ENCODE measurements around the gene CASP12.

Gene CASP12

DNA sequence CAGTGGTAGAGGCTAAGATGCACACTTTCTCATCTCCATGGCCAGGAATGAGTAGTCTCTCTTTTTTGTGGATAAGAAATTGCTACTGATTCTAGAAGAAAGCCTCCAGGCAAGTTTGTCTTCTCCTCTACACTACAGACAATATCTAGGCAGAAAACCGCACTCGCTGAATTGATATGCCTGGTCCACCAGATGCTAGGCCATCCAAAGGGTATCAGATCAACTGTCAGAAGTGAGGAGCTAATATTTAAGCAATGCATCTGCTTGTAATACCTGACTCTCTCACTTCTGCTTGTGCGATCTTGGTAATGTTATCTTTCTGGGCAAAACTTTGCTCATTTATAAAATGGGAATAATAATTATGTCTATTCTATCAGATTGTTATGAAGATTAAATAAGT, 45.0 kb downstream of the CASP12 start:
- DNase-seq (ENCODE audit: insufficient read length): no peak
- no peak for FAIRE-seq
- TF ChIP-seq POLR2AphosphoS5 (IDR thresholded peaks at IDR 0.05; ENCODE audit: low read depth, low read length) (no peak), TAF1 (IDR thresholded peaks at IDR 0.05; ENCODE audit: borderline replicate concordance, low read depth, low read length) (no peak), POLR2A (IDR thresholded peaks at IDR 0.05; ENCODE audit: low read depth, low read length) (no peak)

DNA sequence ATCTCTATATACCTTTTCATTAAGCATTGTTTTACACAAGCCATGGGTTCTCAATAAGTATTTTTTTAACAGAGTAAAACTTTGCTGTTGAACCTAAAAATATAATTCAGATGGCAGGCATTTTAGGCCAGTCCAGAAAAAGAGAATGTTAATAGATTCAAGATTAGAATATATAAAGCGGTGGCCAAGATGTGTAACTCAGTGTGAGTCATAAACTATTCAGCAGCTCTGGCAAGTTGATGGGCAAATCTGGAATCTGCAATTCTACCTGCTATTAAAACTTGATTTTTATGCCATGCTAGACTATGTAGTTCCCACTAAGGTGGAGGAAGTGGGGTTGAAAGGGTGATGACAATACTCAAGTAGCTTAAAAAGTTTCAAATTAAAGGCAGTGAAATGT, 45.4 kb downstream of the CASP12 start:
- no peak for FAIRE-seq
- TF ChIP-seq TAF1 (IDR thresholded peaks at IDR 0.05; ENCODE audit: borderline replicate concordance, low read depth, low read length): no peak
- no peak for TF ChIP-seq POLR2AphosphoS5 (IDR thresholded peaks at IDR 0.05; ENCODE audit: low read depth, low read length)
- TF ChIP-seq POLR2A (IDR thresholded peaks at IDR 0.05; ENCODE audit: low read depth, low read length): no peak

DNA sequence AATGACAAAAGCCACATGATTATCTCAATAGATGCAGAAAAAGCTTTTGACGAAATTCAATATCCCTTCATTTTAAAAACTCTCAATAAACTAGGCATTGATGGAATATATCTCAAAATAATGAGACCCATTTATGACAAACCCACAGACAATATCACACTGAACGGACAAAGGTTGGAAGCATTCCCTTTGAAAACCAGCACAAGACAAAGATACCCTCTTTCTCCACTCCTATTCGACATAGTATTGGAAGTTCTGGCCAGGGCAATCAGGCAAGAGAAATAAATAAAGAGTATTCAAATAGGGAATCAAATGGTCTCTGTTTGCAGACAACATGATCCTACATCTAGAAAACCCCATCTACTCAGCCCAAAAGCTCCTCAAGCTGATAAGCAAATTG, 52.0 kb downstream of the CASP12 start:
- DNase-seq (ENCODE audit: insufficient read length): no peak
- FAIRE-seq: no peak
- TF ChIP-seq POLR2A (IDR thresholded peaks at IDR 0.05; ENCODE audit: low read depth, low read length): no peak
- TF ChIP-seq POLR2AphosphoS5 (IDR thresholded peaks at IDR 0.05; ENCODE audit: low read depth, low read length): no peak
- TF ChIP-seq TAF1 (IDR thresholded peaks at IDR 0.05; ENCODE audit: borderline replicate concordance, low read depth, low read length): no peak

More for the DNA sequence above, 45.4 kb downstream of the CASP12 start:
- no peak for DNase-seq (ENCODE audit: insufficient read length)

DNA sequence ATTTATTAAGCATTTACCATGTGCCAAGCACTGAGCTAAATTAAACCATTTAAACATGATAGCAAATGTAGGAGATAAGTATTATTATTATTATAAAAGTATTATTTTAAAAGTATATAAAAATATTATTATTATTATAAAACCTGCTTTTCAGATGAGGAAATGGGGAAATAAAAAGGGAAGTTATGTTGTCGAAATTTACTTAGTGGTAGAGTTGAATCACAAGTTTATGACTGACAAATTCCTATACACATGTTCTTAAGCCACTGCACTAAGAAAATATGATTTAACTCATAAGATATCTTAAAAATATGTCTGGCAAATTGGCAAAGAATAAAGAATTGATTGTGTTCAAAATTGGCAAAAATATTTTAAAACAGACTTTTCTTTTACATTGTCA, 53.8 kb downstream of the CASP12 start:
- FAIRE-seq (no peak), DNase-seq (ENCODE audit: insufficient read length) (no peak)
- no peak for TF ChIP-seq TAF1 (IDR thresholded peaks at IDR 0.05; ENCODE audit: borderline replicate concordance, low read depth, low read length)
- TF ChIP-seq POLR2AphosphoS5 (IDR thresholded peaks at IDR 0.05; ENCODE audit: low read depth, low read length): no peak
- no peak for TF ChIP-seq POLR2A (IDR thresholded peaks at IDR 0.05; ENCODE audit: low read depth, low read length)

DNA sequence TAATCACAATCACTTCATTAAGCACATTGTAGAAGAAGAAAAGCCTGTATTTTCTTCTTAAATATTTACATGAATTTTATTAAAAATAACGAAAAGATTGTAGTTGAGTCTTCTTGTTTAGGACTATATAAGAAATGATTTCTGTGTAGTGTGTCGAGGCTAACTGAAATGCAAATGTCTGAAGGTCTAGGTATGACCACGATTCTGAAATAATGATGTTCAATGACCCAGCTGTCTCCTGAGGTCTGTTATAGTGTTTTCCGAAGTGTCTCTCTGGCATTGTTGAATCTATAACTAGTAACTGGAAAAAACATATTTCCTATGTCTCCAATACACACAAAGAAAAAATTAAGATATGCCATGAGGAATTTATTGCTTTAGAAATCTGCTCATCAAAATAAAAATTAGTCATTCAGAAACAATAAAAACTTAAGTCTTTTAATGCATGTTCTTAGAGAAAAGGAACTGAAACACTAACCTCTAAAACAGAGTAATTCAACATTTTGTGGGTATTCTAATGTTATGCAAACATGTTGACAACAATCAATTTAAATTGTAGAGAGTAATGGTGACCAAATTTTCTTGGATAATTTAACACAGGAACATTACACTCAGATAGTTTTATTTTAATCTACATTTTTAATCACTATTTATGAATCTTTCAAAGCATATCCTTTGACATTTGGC, 55.0 kb downstream of the CASP12 start:
- DNase-seq (ENCODE audit: insufficient read length): no peak
- FAIRE-seq: no peak
- no peak for TF ChIP-seq POLR2AphosphoS5 (IDR thresholded peaks at IDR 0.05; ENCODE audit: low read depth, low read length)
- TF ChIP-seq POLR2A (IDR thresholded peaks at IDR 0.05; ENCODE audit: low read depth, low read length): no peak
- no peak for TF ChIP-seq TAF1 (IDR thresholded peaks at IDR 0.05; ENCODE audit: borderline replicate concordance, low read depth, low read length)

DNA sequence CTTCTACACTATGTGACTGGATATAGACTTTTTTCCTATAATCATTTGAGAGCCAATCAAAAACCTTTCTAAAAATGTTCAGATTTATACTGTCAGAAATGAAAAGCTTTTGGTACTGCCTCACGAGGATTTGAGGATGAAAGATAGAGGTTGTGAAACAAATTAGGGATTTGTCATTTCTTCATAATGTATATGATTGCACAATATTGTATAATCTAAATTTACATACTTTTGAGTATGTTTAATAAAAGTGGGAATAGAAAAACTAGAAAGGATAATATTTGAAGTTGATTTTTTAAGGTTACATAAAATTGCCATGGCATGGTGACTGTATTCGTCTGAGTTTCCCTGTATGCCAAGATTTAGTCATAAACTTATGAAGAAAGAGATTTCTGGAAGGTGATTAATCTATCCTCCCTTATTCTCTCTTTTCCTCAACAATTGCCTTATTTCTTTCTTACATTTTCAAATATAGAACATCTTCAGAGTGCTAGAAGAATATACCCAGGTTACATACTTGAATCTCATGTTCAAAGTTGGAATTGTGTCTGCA, 56.2 kb downstream of the CASP12 start:
- FAIRE-seq (no peak), DNase-seq (ENCODE audit: insufficient read length) (no peak)

DNA sequence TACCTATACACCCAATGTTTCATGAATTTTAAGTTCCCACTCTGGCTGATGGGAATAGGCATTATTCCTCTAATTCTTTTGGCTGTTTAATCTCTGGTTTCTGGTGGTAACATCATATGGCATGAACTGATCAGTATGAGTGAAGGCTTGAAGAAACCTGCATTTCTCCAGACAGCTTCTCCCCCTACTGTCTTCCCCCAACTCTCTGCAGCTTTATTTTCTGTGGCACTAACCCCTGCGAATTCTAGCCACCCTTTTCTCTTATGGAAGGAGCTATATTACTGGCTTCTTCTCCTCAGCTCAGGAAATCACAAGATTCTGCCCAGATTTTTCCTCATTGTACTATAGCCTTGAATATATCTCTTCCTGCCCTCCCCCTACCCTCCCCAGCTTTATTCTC, 57.1 kb downstream of the CASP12 start:
- FAIRE-seq: no peak
- no peak for TF ChIP-seq POLR2A (IDR thresholded peaks at IDR 0.05; ENCODE audit: low read depth, low read length)
- DNase-seq (ENCODE audit: insufficient read length): no peak

More for the DNA sequence above, 56.2 kb downstream of the CASP12 start:
- TF ChIP-seq POLR2A (IDR thresholded peaks at IDR 0.05; ENCODE audit: low read depth, low read length) (no peak), POLR2AphosphoS5 (IDR thresholded peaks at IDR 0.05; ENCODE audit: low read depth, low read length) (no peak), TAF1 (IDR thresholded peaks at IDR 0.05; ENCODE audit: borderline replicate concordance, low read depth, low read length) (no peak)

DNA sequence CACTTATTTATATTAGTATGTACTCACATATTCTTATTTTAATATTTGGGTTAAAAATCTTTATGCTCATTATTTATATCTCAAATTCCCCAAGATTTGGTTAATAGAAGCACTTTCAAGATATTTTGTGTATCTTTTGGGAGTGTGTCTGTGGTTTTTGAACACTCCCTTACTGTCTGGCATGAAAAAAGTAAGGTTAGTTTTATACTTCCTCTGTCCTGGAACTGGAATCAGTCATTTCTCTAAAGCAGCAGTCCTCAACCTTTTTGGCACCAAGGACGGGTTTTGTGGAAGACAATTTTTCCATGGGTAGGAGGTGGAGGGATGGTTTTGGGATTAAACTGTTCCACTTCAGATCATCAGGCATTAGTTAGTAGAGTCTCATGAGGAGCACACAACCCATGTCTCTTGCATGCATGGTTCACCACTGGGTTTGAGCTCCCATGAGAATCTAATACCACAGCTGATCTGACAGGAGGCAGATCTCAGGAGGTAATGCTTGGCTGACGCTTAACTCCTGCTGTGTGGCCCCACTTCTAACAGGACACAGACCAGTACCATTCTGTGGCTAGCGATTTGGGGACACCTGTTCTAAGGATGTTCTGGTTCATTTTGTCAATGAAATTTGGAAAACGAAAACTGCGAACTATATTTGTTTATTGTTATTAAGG, 60.2 kb downstream of the CASP12 start:
- no peak for TF ChIP-seq POLR2A (IDR thresholded peaks at IDR 0.05; ENCODE audit: low read depth, low read length)
- TF ChIP-seq TAF1 (IDR thresholded peaks at IDR 0.05; ENCODE audit: borderline replicate concordance, low read depth, low read length): no peak
- no peak for TF ChIP-seq POLR2AphosphoS5 (IDR thresholded peaks at IDR 0.05; ENCODE audit: low read depth, low read length)
- DNase-seq (ENCODE audit: insufficient read length) (no peak), FAIRE-seq (no peak)

DNA sequence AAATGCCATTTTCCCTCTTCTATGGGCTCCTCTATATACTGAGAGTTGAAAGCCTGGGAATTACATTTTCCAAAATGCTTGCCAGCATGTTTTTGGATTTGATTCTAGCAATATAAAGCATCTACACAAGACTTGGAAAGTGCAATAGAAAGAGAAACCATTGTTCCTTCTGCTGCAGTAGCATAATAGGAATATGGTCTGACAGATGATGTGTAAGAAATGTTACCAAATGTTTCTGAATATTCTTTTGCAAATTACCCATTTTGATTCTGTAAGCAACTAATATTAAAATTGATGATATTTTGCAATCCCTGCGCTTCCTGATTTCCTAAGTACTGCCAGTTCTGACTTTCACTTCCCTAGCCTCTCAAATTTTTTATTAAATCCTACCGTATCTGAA, 61.6 kb downstream of the CASP12 start:
- FAIRE-seq: no peak
- DNase-seq (ENCODE audit: insufficient read length): no peak
- TF ChIP-seq POLR2A (IDR thresholded peaks at IDR 0.05; ENCODE audit: low read depth, low read length) (no peak), POLR2AphosphoS5 (IDR thresholded peaks at IDR 0.05; ENCODE audit: low read depth, low read length) (no peak), TAF1 (IDR thresholded peaks at IDR 0.05; ENCODE audit: borderline replicate concordance, low read depth, low read length) (no peak)

Measured in GM12892 (cell line).